ENCODE measurements around the gene BFSP2. TPM values are rescaled to one million over a fixed set of nuclear protein-coding genes. Genes with fewer than 3 reads are reported as not detected.

BFSP2 gene
- total RNA-seq, 4 donors from 2014 or later = not detected

Other genes starting within 250 kb of the BFSP2 start
- gene CDV3, start 173.6 kb downstream of the BFSP2 start, total RNA-seq = 100 to 1,000 TPM in 2 of 4 donors, 10 to 100 TPM in 2; 45.3 to 146 (median 79.1) TPM